Neural cell (in vitro differentiated cells): Measurements from ENCODE around the gene ACTN4. TPM values are rescaled to one million over a fixed set of nuclear protein-coding genes. Genes with fewer than 3 reads are reported as not detected.

Source experiments
- H2AFZ ChIP-seq: fragments of 200-600, 300-800 bp; sonication (generic), shearing (Covaris generic); 2 replicates; pipeline ENCODE4 v1.6.0; 2014; ENCODE audit warnings: low read depth, mild to moderate bottlenecking, antibody characterized with exemption, low read length, moderate library complexity
- H3F3A ChIP-seq: fragments of 200-600 bp; shearing (Covaris generic); 2 replicates; pipeline ENCODE4 v1.6.1; 2016; ENCODE audit warnings: mild to moderate bottlenecking, moderate library complexity, mixed read lengths, antibody characterized with exemption, low read length; ENCODE audit not compliant: insufficient read depth, poor library complexity, severe bottlenecking
- H3K27ac ChIP-seq: fragments of 200-600, 300-800 bp; sonication (generic), shearing (Covaris generic); 2 replicates; pipeline ENCODE4 v1.5.1; 2014; ENCODE audit warnings: mild to moderate bottlenecking, low read length, moderate library complexity
- H3K27me3 ChIP-seq: fragments of 300-800, 200-600 bp; sonication (generic), shearing (Covaris generic); 2 replicates; pipeline ENCODE4 v1.6.0; 2014; ENCODE audit warnings: mild to moderate bottlenecking, low read depth, low read length, moderate library complexity; ENCODE audit not compliant: insufficient read depth
- H3K36me3 ChIP-seq: fragments of 300-800, 200-600 bp; sonication (generic), shearing (Covaris generic); 2 replicates; pipeline ENCODE4 v1.5.1; 2014; ENCODE audit warnings: mild to moderate bottlenecking, antibody characterized with exemption, low read length, moderate library complexity; ENCODE audit not compliant: insufficient read depth
- H3K4me2 ChIP-seq: fragments of 300-800, 200-600 bp; sonication (generic), shearing (Covaris generic); 2 replicates; pipeline ENCODE4 v1.6.0; 2014; ENCODE audit warnings: mild to moderate bottlenecking, low read length
- H3K4me3 ChIP-seq: fragments of 300-800, 200-600 bp; sonication (generic), shearing (Covaris generic); 2 replicates; pipeline ENCODE4 v1.5.1; 2014; ENCODE audit warnings: mild to moderate bottlenecking, low read length, moderate library complexity
- H3K79me2 ChIP-seq: fragments of 200-600 bp; shearing (Covaris generic); replicated peaks from 2 replicates; pipeline ENCODE4 v1.6.0; 2014; ENCODE audit warnings: mild to moderate bottlenecking, low read length, moderate library complexity; ENCODE audit not compliant: insufficient read depth
- H3K9ac ChIP-seq: fragments of 300-800, 200-600 bp; sonication (generic), shearing (Covaris generic); 2 replicates; pipeline ENCODE4 v1.6.1; 2016; ENCODE audit warnings: mild to moderate bottlenecking, low read length, mixed read lengths
- H3K9me2 ChIP-seq: fragments of 200-600 bp; shearing (Covaris generic); 2 replicates; pipeline ENCODE4 v1.6.1; 2016; ENCODE audit warnings: mild to moderate bottlenecking, low read length, mixed read lengths; ENCODE audit not compliant: insufficient read depth
- H3K9me3 ChIP-seq: fragments of 200-600, 300-800 bp; sonication (generic), shearing (Covaris generic); 2 replicates; pipeline ENCODE4 v1.6.1; 2016; ENCODE audit warnings: mild to moderate bottlenecking, mixed run types, low read length, moderate library complexity, mixed read lengths
- H4K20me1 ChIP-seq: fragments of 200-600 bp; shearing (Covaris generic); 2 replicates; pipeline ENCODE4 v1.6.1; 2016; ENCODE audit warnings: mild to moderate bottlenecking, mixed run types; ENCODE audit not compliant: insufficient read depth
- EP300 ChIP-seq: fragments of 450-650 bp; conservative IDR thresholded peaks from 2 replicates; pipeline ENCODE4 v1.6.1; 2014; ENCODE audit warnings: antibody characterized with exemption, mild to moderate bottlenecking, moderate library complexity; ENCODE audit not compliant: poor library complexity, severe bottlenecking
- EZH2 ChIP-seq: fragments of 200-600, 300-800 bp; shearing (Covaris generic), sonication (generic); IDR thresholded peaks from 2 replicates; pipeline ENCODE4 v1.6.1; 2014; ENCODE audit warnings: antibody characterized with exemption, low read length, borderline replicate concordance, mild to moderate bottlenecking; ENCODE audit not compliant: insufficient read depth, poor library complexity, severe bottlenecking
- MXI1 ChIP-seq: fragments of 450-650 bp; conservative IDR thresholded peaks from 2 replicates; pipeline ENCODE4 v1.6.1; 2014; ENCODE audit warnings: antibody characterized with exemption, mild to moderate bottlenecking; ENCODE audit not compliant: poor library complexity, severe bottlenecking
- POLR2AphosphoS5 ChIP-seq: IDR thresholded peaks from 2 replicates; pipeline ENCODE4 v1.6.1; 2012
- RAD21 ChIP-seq: fragments of 450-650 bp; conservative IDR thresholded peaks from 2 replicates; pipeline ENCODE4 v1.6.1; 2014; ENCODE audit warnings: antibody characterized with exemption, mild to moderate bottlenecking, moderate library complexity
- SMC3 ChIP-seq: fragments of 450-650 bp; conservative IDR thresholded peaks from 2 replicates; pipeline ENCODE4 v1.6.1; 2014; ENCODE audit warnings: antibody characterized with exemption, mild to moderate bottlenecking, moderate library complexity; ENCODE audit not compliant: poor library complexity
- TAF1 ChIP-seq: IDR thresholded peaks from 2 replicates; pipeline ENCODE4 v1.6.1; 2012; ENCODE audit warnings: low read depth
- polyA plus RNA-seq: library from polyadenylated mRNA; depleted of rRNA; stranded (reverse); fragments of >200 nt; gene quantifications from 2 replicates; pipeline ENCODE4 v1.2.3, GENCODE V29; 2014
- TF ChIP-seq, protein P1 (sequence below): fragments of 450-650 bp; IDR thresholded peaks from 2 replicates; pipeline ENCODE4 v1.5.1; 2014; ENCODE audit warnings: antibody characterized with exemption, mild to moderate bottlenecking, moderate library complexity; ENCODE audit not compliant: poor library complexity, severe bottlenecking
- TF ChIP-seq, protein P2 (sequence below): IDR thresholded peaks from 2 replicates; pipeline ENCODE4 v1.6.1; 2012; ENCODE audit warnings: borderline replicate concordance

The ACTN4 gene
- polyA plus RNA-seq, 1 donor from 2014 or later = 54.0 TPM

DNA sequence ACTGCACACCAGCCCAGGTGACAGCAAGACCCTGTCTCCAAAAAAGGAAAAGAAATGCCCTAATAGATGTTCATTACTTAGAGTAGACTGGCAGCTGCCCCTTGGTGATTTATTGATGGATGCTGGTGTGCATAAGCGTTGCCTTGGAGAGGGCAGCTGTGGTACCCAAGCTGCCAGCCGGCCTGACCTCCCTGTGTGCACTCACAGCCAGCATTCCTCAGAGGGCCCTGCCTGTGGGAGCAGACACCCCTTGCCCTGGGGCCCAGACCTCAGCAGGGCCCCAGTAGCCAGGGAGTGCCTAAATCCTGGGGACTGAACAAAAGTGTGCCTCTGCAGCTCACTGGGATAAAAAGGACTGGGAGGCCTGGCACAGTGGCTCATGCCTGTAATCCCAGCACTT is 7.8 kb upstream of the ACTN4 start:
- no peak overlapping the region for H3K9ac ChIP-seq
- no peak overlapping the region for H3K4me3 ChIP-seq
- no peaks in the 10 kb centered on the region for H3K36me3 ChIP-seq
- no peaks in the 10 kb centered on the region for H3K9me3 ChIP-seq
- no peaks in the 10 kb centered on the region for H3F3A ChIP-seq
- H3K9me2 ChIP-seq = no peaks in the 10 kb centered on the region
- H3K79me2 ChIP-seq = no peaks in the 10 kb centered on the region
- TF ChIP-seq MXI1 = no peak
- no peak overlapping the region for H2AFZ ChIP-seq
- no peak overlapping the region for H3K4me2 ChIP-seq
- H3K27ac ChIP-seq = no peak overlapping the region
- H4K20me1 ChIP-seq = no peaks in the 10 kb centered on the region
- H3K27me3 ChIP-seq = no peaks in the 10 kb centered on the region

DNA sequence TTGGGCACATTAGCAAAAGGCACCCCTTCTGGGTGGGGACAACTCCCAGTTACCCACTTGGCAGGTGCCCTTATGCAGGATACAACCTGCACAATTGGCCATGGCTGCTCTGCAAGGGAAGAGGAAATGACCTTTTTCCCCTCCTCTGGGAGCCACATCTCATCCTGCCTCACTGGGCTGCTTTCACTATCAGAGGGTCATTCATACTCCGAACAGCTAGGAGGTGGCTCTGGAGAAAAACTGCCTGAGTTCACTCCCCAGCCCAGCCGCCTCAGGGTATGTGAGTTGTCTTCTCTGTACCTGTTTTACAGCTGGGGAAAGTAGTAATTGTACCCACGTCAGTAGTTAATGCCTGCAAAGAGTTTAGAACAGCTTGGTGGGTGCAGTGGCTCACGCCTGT is 7.1 kb upstream of the ACTN4 start:
- Histone ChIP-seq H2AFZ (no peak overlapping the region), H3F3A (no peaks in the 10 kb centered on the region), H3K4me2 (no peak overlapping the region), H3K36me3 (no peaks in the 10 kb centered on the region), H3K9ac (no peak overlapping the region), H4K20me1 (no peaks in the 10 kb centered on the region), H3K27ac (no peak overlapping the region), H3K9me2 (no peaks in the 10 kb centered on the region), H3K9me3 (no peaks in the 10 kb centered on the region), H3K79me2 (no peaks in the 10 kb centered on the region), H3K4me3 (no peak overlapping the region), H3K27me3 (no peaks in the 10 kb centered on the region)
- no peak for TF ChIP-seq SMC3
- TF ChIP-seq, protein P1, sequence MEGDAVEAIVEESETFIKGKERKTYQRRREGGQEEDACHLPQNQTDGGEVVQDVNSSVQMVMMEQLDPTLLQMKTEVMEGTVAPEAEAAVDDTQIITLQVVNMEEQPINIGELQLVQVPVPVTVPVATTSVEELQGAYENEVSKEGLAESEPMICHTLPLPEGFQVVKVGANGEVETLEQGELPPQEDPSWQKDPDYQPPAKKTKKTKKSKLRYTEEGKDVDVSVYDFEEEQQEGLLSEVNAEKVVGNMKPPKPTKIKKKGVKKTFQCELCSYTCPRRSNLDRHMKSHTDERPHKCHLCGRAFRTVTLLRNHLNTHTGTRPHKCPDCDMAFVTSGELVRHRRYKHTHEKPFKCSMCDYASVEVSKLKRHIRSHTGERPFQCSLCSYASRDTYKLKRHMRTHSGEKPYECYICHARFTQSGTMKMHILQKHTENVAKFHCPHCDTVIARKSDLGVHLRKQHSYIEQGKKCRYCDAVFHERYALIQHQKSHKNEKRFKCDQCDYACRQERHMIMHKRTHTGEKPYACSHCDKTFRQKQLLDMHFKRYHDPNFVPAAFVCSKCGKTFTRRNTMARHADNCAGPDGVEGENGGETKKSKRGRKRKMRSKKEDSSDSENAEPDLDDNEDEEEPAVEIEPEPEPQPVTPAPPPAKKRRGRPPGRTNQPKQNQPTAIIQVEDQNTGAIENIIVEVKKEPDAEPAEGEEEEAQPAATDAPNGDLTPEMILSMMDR = no peak

DNA sequence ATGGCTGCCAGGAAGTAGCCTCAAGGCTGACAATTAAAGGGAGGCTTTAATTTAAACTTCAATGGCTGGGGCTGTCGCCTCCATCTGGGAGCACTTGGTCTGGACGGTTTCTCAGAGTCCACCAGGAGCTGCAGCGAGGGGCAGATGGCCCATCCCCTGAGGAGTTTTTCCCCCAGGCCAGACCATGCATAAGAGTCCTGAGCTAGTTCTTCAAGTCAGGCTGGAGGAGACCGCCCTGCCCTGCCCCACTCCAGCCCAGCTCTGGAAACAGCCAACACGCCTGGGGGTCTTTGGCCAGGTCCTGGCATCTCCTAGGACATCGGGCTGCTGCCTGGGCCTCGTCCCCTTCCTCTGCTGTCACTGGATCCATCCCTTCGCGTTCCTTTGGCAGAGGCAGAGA is 5.3 kb upstream of the ACTN4 start:
- Histone ChIP-seq H3K27me3 (no peaks in the 10 kb centered on the region), H3K9ac (no peak overlapping the region), H3K4me3 (no peak overlapping the region), H3K9me2 (no peaks in the 10 kb centered on the region), H2AFZ (no peak overlapping the region), H4K20me1 (no peaks in the 10 kb centered on the region), H3K27ac (no peak overlapping the region), H3K36me3 (no peaks in the 10 kb centered on the region), H3K79me2 (no peaks in the 10 kb centered on the region), H3K9me3 (no peaks in the 10 kb centered on the region), H3K4me2 (no peak overlapping the region), H3F3A (no peaks in the 10 kb centered on the region)
- TF ChIP-seq, protein P1 = no peak
- TF ChIP-seq EZH2 = no peak
- TF ChIP-seq RAD21 = no peak
- TF ChIP-seq SMC3 = no peak
- TF ChIP-seq EP300 = no peak
- no peak for TF ChIP-seq MXI1
- no peak for TF ChIP-seq TAF1
- no peak for TF ChIP-seq POLR2AphosphoS5
- TF ChIP-seq, protein P2, sequence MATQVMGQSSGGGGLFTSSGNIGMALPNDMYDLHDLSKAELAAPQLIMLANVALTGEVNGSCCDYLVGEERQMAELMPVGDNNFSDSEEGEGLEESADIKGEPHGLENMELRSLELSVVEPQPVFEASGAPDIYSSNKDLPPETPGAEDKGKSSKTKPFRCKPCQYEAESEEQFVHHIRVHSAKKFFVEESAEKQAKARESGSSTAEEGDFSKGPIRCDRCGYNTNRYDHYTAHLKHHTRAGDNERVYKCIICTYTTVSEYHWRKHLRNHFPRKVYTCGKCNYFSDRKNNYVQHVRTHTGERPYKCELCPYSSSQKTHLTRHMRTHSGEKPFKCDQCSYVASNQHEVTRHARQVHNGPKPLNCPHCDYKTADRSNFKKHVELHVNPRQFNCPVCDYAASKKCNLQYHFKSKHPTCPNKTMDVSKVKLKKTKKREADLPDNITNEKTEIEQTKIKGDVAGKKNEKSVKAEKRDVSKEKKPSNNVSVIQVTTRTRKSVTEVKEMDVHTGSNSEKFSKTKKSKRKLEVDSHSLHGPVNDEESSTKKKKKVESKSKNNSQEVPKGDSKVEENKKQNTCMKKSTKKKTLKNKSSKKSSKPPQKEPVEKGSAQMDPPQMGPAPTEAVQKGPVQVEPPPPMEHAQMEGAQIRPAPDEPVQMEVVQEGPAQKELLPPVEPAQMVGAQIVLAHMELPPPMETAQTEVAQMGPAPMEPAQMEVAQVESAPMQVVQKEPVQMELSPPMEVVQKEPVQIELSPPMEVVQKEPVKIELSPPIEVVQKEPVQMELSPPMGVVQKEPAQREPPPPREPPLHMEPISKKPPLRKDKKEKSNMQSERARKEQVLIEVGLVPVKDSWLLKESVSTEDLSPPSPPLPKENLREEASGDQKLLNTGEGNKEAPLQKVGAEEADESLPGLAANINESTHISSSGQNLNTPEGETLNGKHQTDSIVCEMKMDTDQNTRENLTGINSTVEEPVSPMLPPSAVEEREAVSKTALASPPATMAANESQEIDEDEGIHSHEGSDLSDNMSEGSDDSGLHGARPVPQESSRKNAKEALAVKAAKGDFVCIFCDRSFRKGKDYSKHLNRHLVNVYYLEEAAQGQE = no peak
